GM11168 (cell line): ENCODE measurements around the gene CHST8.
"Not testable (repeated sequence)": the region's sequence is repeated elsewhere in the genome, so short reads cannot be mapped to it uniquely, and the experiment has no call there.

Source experiments
- in situ Hi-C: fragments of 300-500 bp; cut with MboI; formaldehyde crosslinking; loops from one replicate; pipeline ENCODE4 v1.12.0; 2022; ENCODE audit warnings: low sequenced_read_pairs; ENCODE audit not compliant: unreplicated experiment

CHST8 gene, protein sequence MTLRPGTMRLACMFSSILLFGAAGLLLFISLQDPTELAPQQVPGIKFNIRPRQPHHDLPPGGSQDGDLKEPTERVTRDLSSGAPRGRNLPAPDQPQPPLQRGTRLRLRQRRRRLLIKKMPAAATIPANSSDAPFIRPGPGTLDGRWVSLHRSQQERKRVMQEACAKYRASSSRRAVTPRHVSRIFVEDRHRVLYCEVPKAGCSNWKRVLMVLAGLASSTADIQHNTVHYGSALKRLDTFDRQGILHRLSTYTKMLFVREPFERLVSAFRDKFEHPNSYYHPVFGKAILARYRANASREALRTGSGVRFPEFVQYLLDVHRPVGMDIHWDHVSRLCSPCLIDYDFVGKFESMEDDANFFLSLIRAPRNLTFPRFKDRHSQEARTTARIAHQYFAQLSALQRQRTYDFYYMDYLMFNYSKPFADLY

GRCh38 chr19:33621811-33622504, at the start of gene CHST8:
TSS of gene CHST8 (plus strand) at chr19:33621953. CDS start at chr19:33689262, 67,309 bp downstream.
- in situ Hi-C loops, result no loop called here

DNA sequence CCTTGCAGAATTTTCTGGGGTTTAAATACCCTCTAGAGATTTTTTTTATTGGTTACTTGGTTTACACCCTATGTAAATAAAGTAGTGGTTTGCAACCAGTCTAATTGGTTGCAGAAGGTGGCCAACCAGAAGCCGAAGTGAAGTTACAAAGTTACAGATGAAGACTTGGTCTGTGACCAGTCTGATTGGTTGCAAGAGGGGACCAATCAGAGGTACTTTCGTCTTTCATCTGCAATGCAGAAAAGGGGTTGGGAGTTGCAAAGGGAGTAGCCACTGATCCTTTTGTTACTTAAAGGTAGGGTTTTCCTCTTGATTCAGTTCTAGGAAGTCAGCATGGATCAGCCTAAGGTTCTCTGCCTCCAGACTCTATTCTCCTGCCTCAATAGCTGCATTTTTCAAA, 48.8 kb upstream of the CHST8 start:
- in situ Hi-C loops, result no loop called here

- in situ Hi-C loops, result no loop called here
These were observed 46.9 kb upstream of the CHST8 start for GRCh38 chr19:33574824-33575223.

DNA sequence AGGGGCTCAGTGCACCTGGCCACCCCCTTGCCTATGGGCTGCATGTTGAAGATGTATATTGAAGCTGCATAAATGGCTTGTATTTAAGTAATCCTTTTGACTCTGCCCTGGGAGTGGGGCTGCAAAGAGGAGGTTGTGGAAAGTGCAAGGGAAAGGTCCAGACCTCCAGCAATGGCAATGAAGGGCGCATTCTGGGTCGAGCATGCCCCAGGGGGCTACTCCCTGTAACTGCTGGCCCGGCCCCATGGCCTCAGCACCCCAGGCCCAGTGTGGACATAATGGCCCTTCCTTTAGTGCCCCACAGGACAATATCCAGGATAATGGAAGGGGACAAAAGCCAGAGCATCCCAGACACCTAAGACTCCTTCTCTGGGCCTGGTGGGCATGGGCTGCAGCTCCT, 43.1 kb upstream of the CHST8 start:
- in situ Hi-C loops, result no loop called here

DNA sequence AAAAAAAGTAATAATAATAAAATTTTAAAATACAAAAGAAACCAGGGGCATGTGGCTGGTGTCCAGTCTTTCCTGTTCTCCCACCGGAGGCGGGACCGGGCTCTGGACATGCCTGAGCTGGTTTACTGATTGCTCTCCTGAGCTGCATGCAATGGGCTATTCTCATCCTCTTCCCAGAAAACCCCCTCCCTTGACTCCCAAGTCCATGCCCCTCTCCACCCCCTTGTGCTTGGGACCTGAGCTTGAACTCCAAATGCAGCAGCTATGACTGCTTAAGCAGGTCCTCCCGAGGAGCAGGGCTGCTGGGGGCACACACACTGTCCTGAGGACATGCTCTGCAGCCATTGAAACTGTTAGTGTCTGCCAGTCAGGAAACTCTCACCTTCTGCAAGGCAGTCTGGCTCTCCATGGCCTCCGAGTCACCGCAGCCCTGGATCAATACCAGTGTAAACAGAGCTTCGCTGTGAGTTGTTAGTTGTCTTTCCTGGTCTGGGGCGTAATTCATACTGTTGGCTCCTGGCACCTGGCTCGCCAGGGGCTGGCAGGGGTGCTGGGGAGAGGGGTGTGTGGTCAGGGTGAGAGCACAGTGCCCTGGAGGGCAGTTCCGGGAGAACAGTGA, 41.6 kb upstream of the CHST8 start:
- in situ Hi-C loops, result no loop called here

DNA sequence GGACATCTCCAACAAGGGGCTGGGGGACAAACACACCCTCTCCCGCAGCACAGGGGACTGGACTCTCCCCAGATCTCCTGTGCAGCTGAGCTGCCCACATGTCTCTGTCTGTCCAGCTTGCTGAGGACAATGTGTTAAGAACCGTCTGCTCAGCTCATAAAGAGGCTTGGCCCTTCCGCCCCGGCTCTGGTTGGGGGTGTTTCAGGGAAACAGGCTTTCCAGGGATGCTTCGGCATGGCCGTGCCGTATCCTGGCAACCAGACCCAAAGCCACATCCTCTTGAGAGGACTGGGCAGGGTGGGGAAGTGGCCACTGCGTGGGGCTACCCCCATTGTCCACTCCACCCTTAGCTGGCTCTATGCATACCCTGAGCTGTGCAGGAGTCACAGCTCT, 41.1 kb upstream of the CHST8 start:
- in situ Hi-C loops, result no loop called here

GRCh38 chr19:33582914-33583313, 38.8 kb upstream of the CHST8 start:
- in situ Hi-C loops, result no loop called here

- in situ Hi-C loops, result no loop called here
These were observed 34.6 kb upstream of the CHST8 start for GRCh38 chr19:33587150-33587549.

- in situ Hi-C loops, result no loop called here
These were observed 31.5 kb upstream of the CHST8 start for GRCh38 chr19:33590224-33590623.

DNA sequence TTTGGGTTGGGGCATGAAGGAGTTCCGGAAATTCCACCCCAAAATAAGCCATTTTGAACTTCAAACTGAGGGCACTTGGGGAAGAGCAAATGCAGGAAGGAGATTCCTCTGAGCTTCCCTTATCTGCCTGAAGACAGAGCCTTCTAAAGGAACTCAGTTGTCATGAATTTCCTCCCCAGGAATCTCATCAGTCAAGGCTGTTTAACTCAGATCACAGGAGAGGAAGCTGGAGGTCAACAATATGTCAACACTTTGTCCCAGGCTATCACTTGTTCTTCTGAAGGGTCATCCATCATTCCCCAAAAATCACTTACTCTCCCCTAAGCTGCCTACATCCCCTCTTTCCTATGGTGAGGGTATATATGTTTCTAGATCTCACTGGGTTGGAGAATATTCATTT, 26.0 kb upstream of the CHST8 start:
- in situ Hi-C loops, result no loop called here

- in situ Hi-C loops, result no loop called here
These were observed 20.2 kb upstream of the CHST8 start for GRCh38 chr19:33601583-33601982.

DNA sequence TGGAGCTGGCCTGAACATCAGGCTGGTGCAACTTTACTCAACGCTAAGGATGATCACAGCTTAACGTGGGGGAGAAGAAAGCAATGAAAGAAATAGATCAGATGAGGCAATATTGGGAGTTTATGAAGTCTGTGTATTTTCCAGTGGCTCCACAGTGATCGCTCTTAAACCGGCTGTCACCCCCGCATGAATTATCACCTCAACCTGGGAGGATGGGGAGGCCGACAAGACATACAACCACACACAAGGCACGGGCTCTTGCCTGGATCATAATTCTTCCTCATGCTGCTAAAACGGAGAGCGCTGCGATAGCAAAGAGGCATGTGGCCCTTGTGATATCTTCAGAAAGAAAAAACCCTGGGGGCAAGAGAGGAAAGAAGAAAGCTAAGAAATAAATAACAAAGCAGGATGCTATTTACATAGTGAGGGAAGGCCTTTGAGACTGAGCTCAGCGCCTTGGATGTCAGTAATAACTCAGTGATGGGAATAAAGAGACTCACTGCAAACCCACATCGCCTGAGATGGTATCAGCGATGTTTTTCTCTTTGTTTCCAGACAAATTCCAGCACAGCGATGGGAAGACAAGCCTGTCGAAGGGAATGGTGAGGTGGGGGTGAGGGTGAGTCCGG, 19.1 kb upstream of the CHST8 start:
- in situ Hi-C loops, result no loop called here

- in situ Hi-C loops, result no loop called here
These were observed 18.4 kb upstream of the CHST8 start for GRCh38 chr19:33603377-33603776.

DNA sequence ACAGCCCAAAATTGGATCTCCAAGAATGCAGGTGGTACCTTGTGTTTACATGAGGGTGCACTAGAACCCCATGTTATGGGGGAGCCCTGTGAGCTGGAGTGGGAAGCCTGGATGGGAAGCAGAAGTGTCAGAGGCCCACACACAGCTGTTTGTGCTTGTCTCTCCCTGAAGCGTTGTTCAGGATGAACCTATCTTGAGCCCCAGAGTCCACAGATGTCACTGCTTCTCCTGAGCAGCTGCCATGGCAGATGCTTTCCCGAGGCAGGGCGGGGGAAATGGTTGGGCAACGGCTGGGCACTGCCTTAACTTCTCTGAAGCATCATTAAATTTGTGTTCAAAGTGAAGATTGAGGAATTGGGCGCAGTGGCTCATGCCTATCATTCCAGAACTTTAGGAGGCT, 17.1 kb upstream of the CHST8 start:
- in situ Hi-C loops, result no loop called here

DNA sequence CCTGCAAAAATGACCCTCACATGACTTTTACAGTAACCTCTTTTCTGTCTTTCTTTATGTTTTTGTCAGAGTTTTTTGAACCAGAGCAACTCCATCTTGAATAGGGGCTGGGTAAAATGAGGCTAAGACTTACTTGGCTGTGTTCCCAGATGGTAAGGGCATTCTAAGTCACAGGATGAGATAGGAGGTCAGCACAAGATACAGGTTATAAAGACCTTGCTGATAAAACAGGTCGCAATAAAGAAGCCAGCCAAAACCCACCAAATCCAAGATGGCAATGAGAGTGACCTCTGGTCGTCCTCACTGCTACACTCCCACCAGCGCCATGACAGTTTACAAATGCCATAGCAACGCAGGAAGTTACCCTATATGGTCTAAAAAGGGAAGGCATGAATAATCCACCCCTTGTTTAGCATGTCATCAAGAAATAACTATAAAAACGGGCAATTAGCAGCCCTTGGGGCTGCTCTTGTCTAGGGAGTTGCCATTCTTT, 15.9 kb upstream of the CHST8 start:
- in situ Hi-C loops, result not testable (repeated sequence)

- in situ Hi-C loops, result no loop called here
These were observed 15.2 kb upstream of the CHST8 start for GRCh38 chr19:33606556-33606955.

- in situ Hi-C loops, result no loop called here
These were observed 12.4 kb upstream of the CHST8 start for GRCh38 chr19:33609353-33609752.

- in situ Hi-C loops, result no loop called here
These were observed 11.2 kb upstream of the CHST8 start for GRCh38 chr19:33610588-33610987.

GRCh38 chr19:33612928-33613619, 8.7 kb upstream of the CHST8 start:
- in situ Hi-C loops, result no loop called here

DNA sequence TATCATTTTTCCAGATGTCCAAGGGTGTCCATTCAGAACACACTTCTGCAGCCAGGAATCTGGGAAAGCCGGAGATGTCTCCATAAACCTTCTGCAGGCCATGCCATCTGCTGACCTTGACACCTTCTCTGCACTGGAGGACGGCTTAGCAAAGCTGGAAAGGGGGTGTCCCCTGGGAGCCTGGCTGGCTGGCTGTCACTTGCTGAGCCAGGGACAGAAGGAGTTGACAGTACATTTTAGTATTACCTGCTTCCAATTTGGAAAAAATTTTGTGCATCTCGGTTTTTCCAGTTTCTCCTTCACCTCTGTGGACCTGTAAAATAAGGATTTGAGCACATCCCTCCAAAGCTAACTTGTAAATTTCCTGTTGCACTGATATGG, 8.1 kb upstream of the CHST8 start:
- in situ Hi-C loops, result no loop called here
